HCT116 (cell line): ENCODE measurements around the gene XPO1. TPM values are rescaled to one million over a fixed set of nuclear protein-coding genes. Genes with fewer than 3 reads are reported as not detected.
A peak's percentile ranks its signal among the peaks of the same experiment; 100 is the strongest.

Source experiments
- ATAC-seq: fragments of 200-7000 bp; cut with Tn5 transposase; 2 replicates; pipeline ENCODE4 v1.9.1; 2020; ENCODE audit warnings: mild to moderate bottlenecking, moderate library complexity
- BruUV-seq: library from RNA; stranded (reverse); fragments of 400-500 nt; replicated peaks from 2 replicates; lab custom pipeline; 2021; lab: Mats Ljungman, UMichigan
- CTCF ChIA-PET: fragments of 300-600 bp; sonication (Branson Sonifier 250); formaldehyde crosslinking; loops from one replicate; lab custom pipeline; 2021; ENCODE audit warnings: antibody characterized with exemption; lab: Charles Lee
- POLR2A ChIA-PET: fragments of 300-600, 350-600 bp; sonication (Branson Sonifier 250); formaldehyde crosslinking; loops from one replicate; lab custom pipeline; 2021; ENCODE audit warnings: antibody characterized with exemption; lab: Charles Lee
- RAD21 ChIA-PET, 2 experiments: fragments of 300-600 bp; sonication (Branson Sonifier 250); formaldehyde crosslinking; loops; one replicate each; lab custom pipeline; 2023; ENCODE audit warnings: low total read pairs in 2 of 2; ENCODE audit not compliant: uncharacterized antibody in 2 of 2, unreplicated experiment in 2 of 2, low non-redundant PET in 1 of 2; lab: Charles Lee
- DNase-seq: peaks from one replicate; pipeline ENCODE4 v3.0.0-alpha.2; 2010; ENCODE audit warnings: low read depth, low spot score
- H2AFZ ChIP-seq: fragments of 200-600 bp; shearing (Covaris generic), sonication (generic); 2 replicates; pipeline ENCODE4 v1.6.1; 2017; ENCODE audit warnings: low read depth, mixed run types, mixed read lengths, antibody characterized with exemption, low read length; ENCODE audit not compliant: poor library complexity, severe bottlenecking
- H3K27ac ChIP-seq: 2 replicates; pipeline ENCODE4 v1.5.1; 2012; ENCODE audit warnings: low read depth, low read length
- H3K27me3 ChIP-seq: fragments of 200-600 bp; sonication (generic); 2 replicates; pipeline ENCODE4 v1.6.1; 2016; ENCODE audit warnings: mixed run types, low read length, mixed read lengths; ENCODE audit not compliant: insufficient read depth
- H3K36me3 ChIP-seq, 2 experiments: fragments of 200-500 bp in 1 of 2; fragments of 200-600 bp in 1 of 2; sonication (Bioruptor generic) in 1 of 2; sonication (generic) in 1 of 2; 2 replicates each; pipeline versions ENCODE4 v1.5.1 to v1.6.1; 2014 to 2016; ENCODE audit warnings: low read length in 2 of 2, inconsistent platforms in 1 of 2, mixed read lengths in 1 of 2, mixed run types in 1 of 2; ENCODE audit not compliant: insufficient read depth in 2 of 2, control insufficient read depth in 1 of 2
- H3K4me1 ChIP-seq, 2 experiments: fragments of 200-600 bp in 1 of 2; sonication (generic) in 1 of 2; 2 replicates each; pipeline versions ENCODE4 v1.5.1 to v1.6.1; 2012 to 2017; ENCODE audit warnings: low read length in 2 of 2, inconsistent platforms in 1 of 2, mild to moderate bottlenecking in 1 of 2, mixed read lengths in 1 of 2, mixed run types in 1 of 2, moderate library complexity in 1 of 2; ENCODE audit not compliant: insufficient read depth in 2 of 2, control insufficient read depth in 1 of 2
- H3K4me2 ChIP-seq: fragments of 200-600 bp; sonication (generic); 2 replicates; pipeline ENCODE4 v1.6.1; 2017; ENCODE audit warnings: mixed run types, low read length, mixed read lengths
- H3K4me3 ChIP-seq, 2 experiments: fragments of 200-600 bp in 1 of 2; sonication (generic) in 1 of 2; replicated peaks in 1 of 2; 2 replicates each; pipeline ENCODE4 v1.5.1; 2011 to 2016; ENCODE audit warnings: low read length in 2 of 2, control low read depth in 1 of 2, low read depth in 1 of 2, mild to moderate bottlenecking in 1 of 2, mixed read lengths in 1 of 2, mixed run types in 1 of 2
- H3K79me2 ChIP-seq: fragments of 200-600 bp; sonication (generic); 2 replicates; pipeline ENCODE4 v1.6.1; 2017; ENCODE audit warnings: mild to moderate bottlenecking, mixed run types, low read length, moderate library complexity, mixed read lengths; ENCODE audit not compliant: insufficient read depth
- H3K9ac ChIP-seq: fragments of 200-600 bp; sonication (generic); 2 replicates; pipeline ENCODE4 v1.6.1; 2016; ENCODE audit warnings: low read length, mixed read lengths
- H3K9me2 ChIP-seq: fragments of 200-600 bp; sonication (generic), shearing (Covaris generic); 2 replicates; pipeline ENCODE4 v1.6.1; 2017; ENCODE audit warnings: mixed run types, mild to moderate bottlenecking, moderate library complexity; ENCODE audit not compliant: insufficient read depth
- H3K9me3 ChIP-seq, 2 experiments: fragments of 200-500 bp in 1 of 2; fragments of 200-600 bp in 1 of 2; sonication (Bioruptor generic) in 1 of 2; sonication (generic) in 1 of 2; 2 replicates each; pipeline ENCODE4 v1.6.1; 2014 to 2017; ENCODE audit warnings: low read length in 2 of 2, mixed read lengths in 2 of 2, inconsistent platforms in 1 of 2, low read depth in 1 of 2, mild to moderate bottlenecking in 1 of 2, mixed run types in 1 of 2, moderate library complexity in 1 of 2; ENCODE audit not compliant: control insufficient read depth in 1 of 2, insufficient read depth in 1 of 2
- H4K20me1 ChIP-seq: fragments of 200-600 bp; sonication (generic), shearing (Covaris generic); 2 replicates; pipeline ENCODE4 v1.6.1; 2017; ENCODE audit warnings: mixed run types, mild to moderate bottlenecking, moderate library complexity; ENCODE audit not compliant: insufficient read depth
- ATF3 ChIP-seq: IDR thresholded peaks from 2 replicates; pipeline ENCODE4 v1.6.1; 2012
- CBX3 ChIP-seq: IDR thresholded peaks from 2 replicates; pipeline ENCODE4 v1.6.1; 2012; ENCODE audit warnings: low read depth
- EGR1 ChIP-seq: IDR thresholded peaks from 2 replicates; pipeline ENCODE4 v1.6.1; 2012; ENCODE audit warnings: low read depth
- ELF1 ChIP-seq: IDR thresholded peaks from 2 replicates; pipeline ENCODE4 v1.6.1; 2012; ENCODE audit warnings: low read depth, borderline replicate concordance
- EZH2 ChIP-seq: fragments of 200-600 bp; sonication (generic); IDR thresholded peaks from 2 replicates; pipeline ENCODE4 v1.6.1; 2017; ENCODE audit warnings: antibody characterized with exemption, mixed run types
- EZH2phosphoT487 ChIP-seq: fragments of 200-600 bp; IDR thresholded peaks from 2 replicates; pipeline ENCODE4 v1.6.1; 2018; ENCODE audit warnings: antibody characterized with exemption, borderline replicate concordance
- JUND ChIP-seq: IDR thresholded peaks from 2 replicates; pipeline ENCODE4 v1.6.1; 2012
- MAX ChIP-seq: IDR thresholded peaks from 2 replicates; pipeline ENCODE4 v1.6.1; 2012
- POLR2A ChIP-seq: IDR thresholded peaks from 2 replicates; pipeline ENCODE4 v1.7.0; 2011; ENCODE audit warnings: borderline replicate concordance; ENCODE audit not compliant: insufficient read depth, insufficient read length; ENCODE audit errors: extremely low read depth
- POLR2AphosphoS5 ChIP-seq: IDR thresholded peaks from 2 replicates; pipeline ENCODE4 v1.6.1; 2011; ENCODE audit warnings: mild to moderate bottlenecking, low read depth, low read length, moderate library complexity
- RAD21 ChIP-seq: IDR thresholded peaks from 2 replicates; pipeline ENCODE4 v1.6.1; 2012; ENCODE audit warnings: low read depth, mild to moderate bottlenecking
- SIN3A ChIP-seq: IDR thresholded peaks from 2 replicates; pipeline ENCODE4 v1.6.1; 2012; ENCODE audit warnings: low read depth
- SP1 ChIP-seq: IDR thresholded peaks from 2 replicates; pipeline ENCODE4 v1.6.1; 2012; ENCODE audit warnings: low read depth
- SRF ChIP-seq: IDR thresholded peaks from 2 replicates; pipeline ENCODE4 v1.6.1; 2012; ENCODE audit warnings: low read depth
- TCF7L2 ChIP-seq: IDR thresholded peaks from 2 replicates; pipeline ENCODE4 v1.7.0; 2011; ENCODE audit warnings: borderline replicate concordance, inconsistent platforms; ENCODE audit not compliant: insufficient read depth, insufficient read length; ENCODE audit errors: extremely low read depth
- YY1 ChIP-seq: IDR thresholded peaks from 2 replicates; pipeline ENCODE4 v1.6.1; 2011; ENCODE audit warnings: low read length, low read depth, moderate library complexity, mild to moderate bottlenecking; ENCODE audit not compliant: insufficient replicate concordance; ENCODE audit errors: extremely low read depth
- ZBTB33 ChIP-seq: IDR thresholded peaks from 2 replicates; pipeline ENCODE4 v1.6.1; 2011; ENCODE audit warnings: mild to moderate bottlenecking, low read length, moderate library complexity; ENCODE audit not compliant: insufficient replicate concordance; ENCODE audit errors: extremely low read depth
- ZFX ChIP-seq: fragments of 450-650 bp; IDR thresholded peaks from 2 replicates; pipeline ENCODE4 v1.6.1; 2017
- ZNF274 ChIP-seq: fragments of 200-500 bp; sonication (Bioruptor generic); IDR thresholded peaks from 2 replicates; pipeline ENCODE4 v1.6.1; 2014; ENCODE audit warnings: mild to moderate bottlenecking, low read depth, low read length, inconsistent platforms
- intact Hi-C: fragments of 100-400 bp; cut with micrococcal nuclease; formaldehyde crosslinking; loops from 2 replicates; pipeline ENCODE4 v1.10.0; 2022
- total RNA-seq: library from RNA; stranded (reverse); gene quantifications from one replicate; pipeline ENCODE4 v1.2.1, GENCODE V29; 2021; ENCODE audit not compliant: unreplicated experiment

The XPO1 gene
- total RNA-seq, 1 experiment from 2014 or later: 184 TPM

DNA sequence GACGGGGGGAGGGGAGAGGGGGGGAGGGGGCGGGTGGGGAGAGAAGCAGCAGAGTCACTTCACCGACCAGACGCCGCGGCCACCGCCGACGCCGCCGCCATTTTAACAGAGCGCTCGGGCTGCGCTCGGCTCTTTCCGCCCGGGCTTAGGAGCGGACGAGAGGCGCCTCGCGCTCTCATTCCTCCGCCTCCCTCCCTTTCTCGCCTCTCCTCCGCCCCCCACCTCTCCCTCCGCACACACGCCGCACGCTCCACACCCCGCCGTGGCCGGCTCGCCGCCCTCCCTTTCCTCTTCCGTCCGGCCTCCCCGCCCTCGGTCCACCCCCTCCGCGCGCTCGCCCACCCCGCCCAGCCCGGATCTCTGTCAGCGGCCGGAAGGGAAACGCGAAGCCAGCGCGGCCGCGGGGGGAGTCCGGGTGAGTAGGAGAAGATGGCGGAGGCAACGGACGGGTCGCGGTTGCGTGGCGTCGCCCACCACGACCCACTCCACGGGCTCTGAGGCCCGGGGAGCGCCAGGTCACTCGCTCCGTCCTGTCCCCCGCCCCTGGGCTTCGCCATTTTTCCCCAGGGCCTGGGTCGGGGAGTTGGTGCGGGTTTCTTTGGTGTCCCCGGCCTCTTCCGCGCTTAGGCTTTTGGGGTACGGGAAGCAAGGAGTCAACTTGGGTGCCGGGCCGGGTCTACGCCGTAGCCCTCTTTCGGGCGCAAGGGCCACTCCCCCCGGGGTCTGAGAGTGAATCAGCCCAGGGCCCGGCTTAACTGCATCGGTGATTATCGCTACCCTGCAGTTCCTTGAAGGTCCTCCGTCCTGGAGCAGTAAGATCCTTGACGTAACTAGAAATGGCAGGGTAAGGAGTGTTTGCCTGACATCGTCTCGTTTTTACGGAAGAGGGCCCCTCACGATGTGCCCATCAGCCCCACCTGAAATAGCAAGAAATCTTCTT lies 66.9 kb downstream of the XPO1 start, which contains the start of gene USP34:
TSS of gene USP34 (minus strand) at position 123 of the 940 bp plus-strand sequence. CDS start 395 bp downstream, outside the sequence.
- ChIA-PET POLR2A (no interaction called here), CTCF (no interaction called here), RAD21 (no interaction called here)
- Histone ChIP-seq H2AFZ (no peak within 1 kb of the TSS), H3K9me2 (no peaks in the 10 kb centered on the region), H3K27ac (peak within 1 kb of the TSS; percentile 90), H3K4me3 (peak within 1 kb of the TSS; percentile 91 to 94), H3K4me2 (peak within 1 kb of the TSS; percentile 85), H3K9me3 (no peaks in the 10 kb centered on the region), H3K9ac (peak within 1 kb of the TSS; percentile 95), H3K36me3 (peaks cover 0 to 6% of the 10 kb centered on the region in 2 experiments; a peak in 2 of 4 replicates), H3K79me2 (peaks cover 55% of the 10 kb centered on the region), H3K27me3 (no peaks in the 10 kb centered on the region), H3K4me1 (peaks cover 13 to 41% of the 10 kb centered on the region in 2 experiments), H4K20me1 (peaks cover 4% of the 10 kb centered on the region; the same call in 1 of the 2 replicates)
- ATAC-seq (peak; percentile 89), DNase-seq (peak; percentile 85)
- intact Hi-C loops: no loop called here
- TSS peak; percentile 78 for BruUV-seq
- TF ChIP-seq SIN3A (peak; percentile 68), MAX (peak; percentile 70), ZNF274 (no peak), POLR2A (peak; percentile 23), EGR1 (peak; percentile 52), ATF3 (no peak), ZFX (peak; percentile 64), SRF (no peak), JUND (no peak), YY1 (peak; percentile 91), ZBTB33 (no peak), TCF7L2 (peak; percentile 8), EZH2phosphoT487 (no peak), EZH2 (no peak), POLR2AphosphoS5 (peak; percentile 84), RAD21 (no peak), CBX3 (no peak), SP1 (peak; percentile 44), ELF1 (no peak; the same call in 1 of the 2 replicates)
